GM21723 (cell line): ENCODE measurements around the gene ARFIP2.
"Not testable (repeated sequence)": the region's sequence is repeated elsewhere in the genome, so short reads cannot be mapped to it uniquely, and the experiment has no call there.

Experiments used
- ATAC-seq: cut with Tn5 transposase; IDR thresholded peaks from one replicate; pipeline ENCODE4 v1.9.1; 2021; ENCODE audit warnings: mild to moderate bottlenecking, moderate library complexity; ENCODE audit not compliant: unreplicated experiment

ARFIP2 gene, protein sequence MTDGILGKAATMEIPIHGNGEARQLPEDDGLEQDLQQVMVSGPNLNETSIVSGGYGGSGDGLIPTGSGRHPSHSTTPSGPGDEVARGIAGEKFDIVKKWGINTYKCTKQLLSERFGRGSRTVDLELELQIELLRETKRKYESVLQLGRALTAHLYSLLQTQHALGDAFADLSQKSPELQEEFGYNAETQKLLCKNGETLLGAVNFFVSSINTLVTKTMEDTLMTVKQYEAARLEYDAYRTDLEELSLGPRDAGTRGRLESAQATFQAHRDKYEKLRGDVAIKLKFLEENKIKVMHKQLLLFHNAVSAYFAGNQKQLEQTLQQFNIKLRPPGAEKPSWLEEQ

DNA sequence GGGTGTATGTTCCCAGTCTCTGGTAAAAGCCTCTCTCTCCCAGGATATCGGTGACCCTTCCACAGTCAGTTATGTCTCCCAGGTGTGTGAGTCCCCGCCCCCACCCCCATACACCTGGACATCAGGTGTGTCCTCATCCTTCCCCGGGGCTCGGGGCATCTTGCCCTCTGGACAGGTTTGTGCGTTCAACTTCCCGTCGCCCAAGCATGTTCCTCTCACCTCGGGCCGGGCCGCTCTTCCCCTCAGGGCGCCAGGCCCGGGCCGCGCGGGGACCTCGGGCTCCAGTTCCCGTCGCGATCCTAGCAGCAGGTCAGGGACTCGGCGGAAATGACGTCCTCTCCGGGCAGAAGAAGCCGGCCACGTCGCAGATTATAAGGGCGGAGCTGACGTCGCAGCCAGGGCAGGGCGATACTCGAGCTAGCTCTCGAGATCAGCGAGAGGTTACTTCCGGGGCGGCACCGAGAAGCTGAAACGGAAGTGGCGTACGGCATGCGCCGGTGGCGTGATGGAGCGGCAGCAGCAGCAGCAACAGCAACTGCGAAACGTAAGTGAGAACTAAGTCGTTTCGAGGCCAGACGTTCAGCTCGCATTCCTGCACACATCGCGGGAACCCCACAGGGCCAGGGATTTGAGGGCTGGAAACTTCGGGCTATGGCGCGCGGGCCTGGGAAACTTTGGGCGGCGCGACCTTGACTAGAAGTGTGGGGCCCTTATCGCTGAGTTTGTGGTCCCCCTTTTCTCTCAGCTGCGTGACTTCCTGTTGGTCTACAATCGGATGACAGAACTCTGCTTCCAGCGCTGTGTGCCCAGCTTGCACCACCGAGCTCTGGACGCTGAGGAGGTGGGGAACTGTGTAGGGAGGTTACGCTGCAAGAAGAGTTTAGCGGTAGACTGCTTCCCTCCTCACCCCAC, at the start of gene ARFIP2, which contains the start of gene TIMM10B:
Gene ARFIP2, minus strand, starts transcription at position 320 of the 912 bp plus-strand sequence. CDS start 910 bp downstream, outside the sequence.
Gene TIMM10B, plus strand, starts transcription at position 490 of the 912 bp plus-strand sequence. Its CDS starts 16 bp downstream, at position 506.
- peak; percentile 99 for ATAC-seq

DNA sequence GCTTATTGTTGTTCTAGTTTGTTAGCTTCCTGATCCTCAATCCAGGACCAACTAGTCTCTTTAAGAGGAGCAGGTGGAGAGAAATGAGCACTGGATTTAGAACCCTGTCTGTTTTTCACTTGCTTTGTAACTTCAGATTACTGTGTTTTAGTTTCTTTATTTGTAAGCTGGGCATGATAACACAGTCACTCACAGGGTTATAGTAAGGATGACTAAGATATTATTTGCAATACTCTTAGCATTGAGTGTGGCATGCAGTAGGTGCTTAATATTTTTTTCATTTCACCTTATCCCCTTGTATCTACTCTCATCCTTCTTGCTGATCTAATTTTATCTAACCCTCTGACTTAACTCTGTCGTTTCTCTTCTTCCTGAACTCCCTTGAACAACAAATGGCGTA, 49.7 kb upstream of the ARFIP2 start:
- ATAC-seq = no peak

GRCh38 chr11:6529266-6529665, 48.1 kb upstream of the ARFIP2 start:
- no peak for ATAC-seq

DNA sequence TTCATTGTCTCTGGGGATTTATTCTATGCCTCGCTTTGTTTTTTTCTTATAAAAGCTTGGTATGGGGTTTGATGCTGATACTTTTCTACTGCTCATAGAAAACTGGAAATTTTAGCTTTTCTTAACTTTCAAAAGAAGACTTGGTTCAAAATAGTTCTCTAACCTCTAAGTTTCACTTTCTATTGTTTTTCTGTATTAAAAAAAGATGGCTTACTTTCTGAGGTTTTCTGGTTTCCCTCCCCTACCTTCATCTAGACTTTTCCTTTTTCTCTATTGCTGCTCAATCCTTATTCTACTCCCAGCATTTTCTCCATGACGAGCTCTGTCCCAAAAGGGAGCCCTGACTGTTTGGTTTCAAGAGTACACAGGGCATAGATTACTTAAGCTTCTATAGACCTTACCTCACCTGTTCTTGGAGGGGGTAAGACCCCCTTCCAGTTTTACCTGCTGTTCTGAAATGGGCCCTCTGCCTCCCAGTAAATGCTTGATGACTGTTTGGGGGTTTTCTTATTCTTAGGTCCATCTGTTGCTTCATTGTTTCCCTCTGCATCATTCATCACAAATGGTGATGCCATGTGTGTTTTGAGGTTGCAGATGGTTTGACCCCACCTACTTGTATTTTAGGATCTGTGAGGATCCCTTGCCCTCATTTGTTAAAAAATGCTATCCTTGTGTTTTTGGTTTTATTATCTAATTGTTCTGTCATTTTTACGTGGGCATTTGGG, 45.4 kb upstream of the ARFIP2 start:
- peak; percentile 74 for ATAC-seq

GRCh38 chr11:6523253-6523652, 42.1 kb upstream of the ARFIP2 start:
- ATAC-seq = no peak

DNA sequence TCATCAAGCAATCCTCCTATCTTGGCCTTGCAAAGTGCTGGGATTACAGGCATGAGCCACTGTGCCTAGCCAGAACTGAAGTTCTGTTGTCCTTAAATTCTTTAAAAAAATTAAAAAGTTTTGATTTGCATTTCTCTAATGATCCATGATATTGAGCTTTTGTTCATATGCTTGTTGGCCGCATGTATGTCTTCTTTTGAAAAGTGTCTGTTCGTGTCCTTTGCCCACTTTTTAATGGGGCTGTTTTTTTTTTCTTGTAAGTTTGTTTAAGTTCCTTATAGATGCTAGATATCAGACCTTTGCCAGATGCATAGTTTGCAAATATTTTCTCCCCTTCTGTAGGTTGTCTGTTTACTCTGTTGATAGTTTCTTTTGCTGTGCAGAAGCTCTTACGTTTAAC, 40.8 kb upstream of the ARFIP2 start:
- not testable (repeated sequence) for ATAC-seq

DNA sequence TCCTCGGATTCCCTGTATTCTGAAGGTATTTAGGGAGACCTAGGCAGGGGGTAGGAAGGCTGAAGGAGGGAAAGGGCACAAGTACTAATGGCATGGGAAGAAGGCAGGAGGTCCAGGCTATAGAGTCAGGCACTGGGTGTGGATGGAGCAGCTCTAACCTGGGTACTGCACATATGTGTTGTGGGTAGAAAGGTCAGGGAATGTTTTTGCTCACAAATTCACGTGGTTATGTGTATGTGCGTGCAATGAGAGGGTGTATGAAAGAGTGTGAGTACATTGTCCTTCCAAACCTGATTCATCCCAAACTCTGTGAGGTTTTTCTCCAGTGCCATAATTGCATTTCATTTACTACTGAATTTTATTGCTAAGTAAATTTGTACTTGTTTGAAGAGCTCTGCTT, 39.1 kb upstream of the ARFIP2 start:
- no peak for ATAC-seq

GRCh38 chr11:6516865-6517264, 35.7 kb upstream of the ARFIP2 start:
- no peak for ATAC-seq

DNA sequence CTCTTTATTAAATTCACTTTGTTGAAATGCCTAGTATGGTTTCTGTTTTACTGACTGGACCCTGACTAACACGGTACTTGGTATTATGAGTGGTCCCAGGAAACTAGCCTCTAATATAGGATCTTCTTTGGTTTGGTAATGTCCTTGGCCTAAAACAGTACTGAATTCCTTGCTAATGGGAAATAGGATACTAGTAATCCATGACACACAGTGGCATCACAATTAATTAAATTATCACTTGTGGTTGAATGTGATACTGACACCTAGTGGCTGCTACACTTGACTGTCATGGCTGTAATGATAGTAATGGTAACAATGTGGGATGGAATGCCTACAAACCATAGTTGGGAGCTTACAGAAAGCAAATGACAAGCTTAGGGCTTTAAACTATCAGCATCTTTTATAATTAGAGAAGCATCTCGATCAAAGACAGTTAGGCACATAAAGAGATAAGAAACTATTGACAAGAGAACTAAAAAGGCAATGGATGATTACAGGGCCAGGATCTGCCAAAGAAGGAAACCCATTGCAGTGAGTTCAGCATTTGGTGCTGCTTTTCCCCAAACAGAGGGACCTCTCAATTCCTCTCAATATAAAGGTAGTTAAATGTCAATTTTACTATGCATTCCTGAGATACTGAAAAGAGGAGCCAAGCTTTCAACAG, 24.6 kb upstream of the ARFIP2 start:
- ATAC-seq = no peak

GRCh38 chr11:6504166-6504565, 23.0 kb upstream of the ARFIP2 start:
- no peak for ATAC-seq

DNA sequence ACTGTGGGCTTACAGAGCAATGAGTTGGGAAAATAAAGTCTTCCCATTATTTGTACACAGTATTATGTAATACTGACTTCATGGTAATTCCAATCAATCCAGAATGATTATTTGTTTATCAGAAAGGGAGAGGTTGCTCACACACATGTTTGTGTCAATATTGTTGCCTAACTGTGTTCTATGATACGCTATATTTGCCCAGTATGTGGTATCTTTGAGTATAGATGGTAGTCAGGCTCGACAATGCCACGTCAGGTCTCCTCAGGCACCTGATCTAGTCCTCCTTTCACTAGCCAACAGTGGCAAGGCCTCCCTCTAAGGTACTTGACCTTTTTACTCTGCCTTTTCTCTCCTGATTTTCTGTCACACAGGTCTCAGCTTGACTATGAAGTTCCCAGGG, 21.3 kb upstream of the ARFIP2 start:
- no peak for ATAC-seq

- no peak for ATAC-seq
Measured at GRCh38 chr11:6498544-6498943, 17.4 kb upstream of the ARFIP2 start.

DNA sequence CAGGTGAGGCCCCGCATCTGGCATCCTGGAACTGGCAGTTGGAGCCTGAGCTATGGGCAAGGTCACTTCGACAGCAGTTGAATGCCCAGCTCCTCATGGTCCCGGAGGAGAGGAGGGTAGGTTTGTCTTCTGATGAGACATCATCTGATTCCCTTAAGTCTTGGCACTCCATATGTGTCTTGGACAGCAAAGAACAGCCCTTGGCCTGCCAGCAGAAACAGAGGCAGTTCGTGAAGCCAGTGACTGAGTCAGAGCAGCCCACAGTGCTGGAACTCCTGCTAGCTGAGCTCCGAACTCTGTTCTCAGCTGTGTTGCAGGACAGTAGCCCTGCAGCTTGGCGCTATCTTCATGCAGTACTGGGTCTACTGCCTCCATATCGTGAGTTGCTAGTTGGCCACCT, 17.0 kb upstream of the ARFIP2 start:
- ATAC-seq = no peak

GRCh38 chr11:6497069-6497839, 16.1 kb upstream of the ARFIP2 start, which contains the start of gene DNHD1:
TSS of gene DNHD1 (plus strand) at chr11:6497280. CDS start at chr11:6498216, 936 bp downstream.
- no peak for ATAC-seq

- ATAC-seq = no peak
Measured at GRCh38 chr11:6489306-6489705, 8.2 kb upstream of the ARFIP2 start.

GRCh38 chr11:6488821-6489220, 7.7 kb upstream of the ARFIP2 start:
- no peak for ATAC-seq

GRCh38 chr11:6488342-6488741, 7.2 kb upstream of the ARFIP2 start:
- no peak for ATAC-seq

DNA sequence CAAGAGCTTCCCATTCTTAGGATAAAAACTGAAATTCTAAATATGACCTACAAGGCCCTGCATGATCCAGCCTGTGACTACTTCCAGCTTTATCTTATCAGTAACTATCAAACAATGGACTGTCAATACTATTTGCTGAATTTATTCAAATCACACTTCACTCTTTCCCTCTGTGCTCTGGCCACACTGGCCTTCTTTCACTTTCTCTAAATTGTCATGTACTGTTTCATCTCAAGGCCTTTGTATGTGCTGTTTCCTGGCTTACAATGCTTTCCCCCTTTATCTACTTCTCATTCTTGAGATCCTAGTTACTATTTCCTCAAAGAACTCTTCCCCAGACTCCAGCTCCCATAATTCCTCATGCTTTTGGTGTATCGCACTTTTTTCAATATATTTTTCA, 5.8 kb upstream of the ARFIP2 start:
- no peak for ATAC-seq

GRCh38 chr11:6486256-6486655, 5.1 kb upstream of the ARFIP2 start:
- ATAC-seq = no peak

GRCh38 chr11:6485661-6486060, 4.5 kb upstream of the ARFIP2 start:
- no peak for ATAC-seq
